ENCODE results near the gene ELAC2. TPM values are rescaled to one million over a fixed set of nuclear protein-coding genes. Genes with fewer than 3 reads are reported as not detected.

Gene ELAC2
- total RNA-seq, 1 donor = 41.6 TPM

- peaks cover 59% of the 10 kb centered on the region for H3K36me3 ChIP-seq (ENCODE audit: insufficient read depth, low read length)
- no peaks in the 10 kb centered on the region for H3K27me3 ChIP-seq (ENCODE audit: insufficient read depth, low read length)
- H3K4me2 ChIP-seq (ENCODE audit: insufficient read depth, low read length) = no peak overlapping the region
Observed at GRCh38 chr17:12990926-12991325, 26.9 kb downstream of the ELAC2 start.

GRCh38 chr17:12990041-12990808, 27.6 kb downstream of the ELAC2 start:
- Histone ChIP-seq H3K4me1 (ENCODE audit: insufficient read depth, low read length) (peaks cover 15% of the 10 kb centered on the region), H3K36me3 (ENCODE audit: insufficient read depth, low read length) (peaks cover 52% of the 10 kb centered on the region), H3K4me3 (ENCODE audit: insufficient read depth, low read length) (no peak overlapping the region), H3K79me2 (ENCODE audit: insufficient read depth, low read length) (no peaks in the 10 kb centered on the region), H2AFZ (ENCODE audit: low read length) (no peak overlapping the region), H3K27ac (ENCODE audit: low read depth, low read length) (no peak overlapping the region), H3K9me3 (ENCODE audit: low read depth, low read length) (no peaks in the 10 kb centered on the region), H3K27me3 (ENCODE audit: insufficient read depth, low read length) (no peaks in the 10 kb centered on the region), H3K4me2 (ENCODE audit: insufficient read depth, low read length) (no peak overlapping the region), H4K20me1 (ENCODE audit: insufficient read depth, low read length) (no peaks in the 10 kb centered on the region)
- TF ChIP-seq, protein P1, sequence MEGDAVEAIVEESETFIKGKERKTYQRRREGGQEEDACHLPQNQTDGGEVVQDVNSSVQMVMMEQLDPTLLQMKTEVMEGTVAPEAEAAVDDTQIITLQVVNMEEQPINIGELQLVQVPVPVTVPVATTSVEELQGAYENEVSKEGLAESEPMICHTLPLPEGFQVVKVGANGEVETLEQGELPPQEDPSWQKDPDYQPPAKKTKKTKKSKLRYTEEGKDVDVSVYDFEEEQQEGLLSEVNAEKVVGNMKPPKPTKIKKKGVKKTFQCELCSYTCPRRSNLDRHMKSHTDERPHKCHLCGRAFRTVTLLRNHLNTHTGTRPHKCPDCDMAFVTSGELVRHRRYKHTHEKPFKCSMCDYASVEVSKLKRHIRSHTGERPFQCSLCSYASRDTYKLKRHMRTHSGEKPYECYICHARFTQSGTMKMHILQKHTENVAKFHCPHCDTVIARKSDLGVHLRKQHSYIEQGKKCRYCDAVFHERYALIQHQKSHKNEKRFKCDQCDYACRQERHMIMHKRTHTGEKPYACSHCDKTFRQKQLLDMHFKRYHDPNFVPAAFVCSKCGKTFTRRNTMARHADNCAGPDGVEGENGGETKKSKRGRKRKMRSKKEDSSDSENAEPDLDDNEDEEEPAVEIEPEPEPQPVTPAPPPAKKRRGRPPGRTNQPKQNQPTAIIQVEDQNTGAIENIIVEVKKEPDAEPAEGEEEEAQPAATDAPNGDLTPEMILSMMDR (IDR thresholded peaks at IDR 0.05; ENCODE audit: extremely low read depth, low read depth, low read length) = no peak
- peak; percentile 18 for DNase-seq (ENCODE audit: insufficient read length, low spot score, missing footprints)

More at GRCh38 chr17:12990926-12991325, 26.9 kb downstream of the ELAC2 start:
- H3K4me1 ChIP-seq (ENCODE audit: insufficient read depth, low read length) = peaks cover 8% of the 10 kb centered on the region
- no peaks in the 10 kb centered on the region for H3K9me3 ChIP-seq (ENCODE audit: low read depth, low read length)
- H3K27ac ChIP-seq (ENCODE audit: low read depth, low read length) = no peak overlapping the region
- no peak overlapping the region for H3K4me3 ChIP-seq (ENCODE audit: insufficient read depth, low read length)
- H4K20me1 ChIP-seq (ENCODE audit: insufficient read depth, low read length) = no peaks in the 10 kb centered on the region
- no peaks in the 10 kb centered on the region for H3K79me2 ChIP-seq (ENCODE audit: insufficient read depth, low read length)
- TF ChIP-seq, protein P1 (IDR thresholded peaks at IDR 0.05; ENCODE audit: extremely low read depth, low read depth, low read length) = no peak
- no peak for DNase-seq (ENCODE audit: insufficient read length, low spot score, missing footprints)
- no peak overlapping the region for H2AFZ ChIP-seq (ENCODE audit: low read length)

DNA sequence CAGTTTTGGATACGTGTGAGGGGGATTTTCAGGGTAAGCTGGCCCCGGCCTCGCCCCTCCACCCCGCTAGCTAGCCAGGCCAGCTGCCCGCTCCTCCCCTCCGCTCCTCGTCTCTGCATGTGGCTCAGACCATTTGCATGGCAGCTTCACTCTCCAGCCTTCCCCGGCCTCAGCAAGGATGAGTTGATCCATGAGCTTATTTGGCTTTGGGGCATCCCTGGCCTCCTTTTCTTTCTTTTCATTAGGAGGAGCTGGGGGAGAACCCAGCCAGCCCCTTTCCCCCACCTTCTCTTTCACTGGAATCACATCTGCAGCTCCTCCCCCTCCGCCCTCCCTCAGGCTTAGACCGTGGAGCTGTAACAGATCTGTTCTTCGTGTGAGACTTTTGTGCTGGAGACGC, 30.7 kb downstream of the ELAC2 start:
- no peak overlapping the region for H3K4me3 ChIP-seq (ENCODE audit: insufficient read depth, low read length)
- H3K4me1 ChIP-seq (ENCODE audit: insufficient read depth, low read length) = peaks cover 33% of the 10 kb centered on the region
- H3K9me3 ChIP-seq (ENCODE audit: low read depth, low read length) = no peaks in the 10 kb centered on the region
- no peak for DNase-seq (ENCODE audit: insufficient read length, low spot score, missing footprints)
- H3K27ac ChIP-seq (ENCODE audit: low read depth, low read length) = no peak overlapping the region
- no peak overlapping the region for H3K4me2 ChIP-seq (ENCODE audit: insufficient read depth, low read length)
- TF ChIP-seq, protein P1 (IDR thresholded peaks at IDR 0.05; ENCODE audit: extremely low read depth, low read depth, low read length) = no peak
- peaks cover 21% of the 10 kb centered on the region for H3K36me3 ChIP-seq (ENCODE audit: insufficient read depth, low read length)
- no peaks in the 10 kb centered on the region for H3K79me2 ChIP-seq (ENCODE audit: insufficient read depth, low read length)
- no peak overlapping the region for H2AFZ ChIP-seq (ENCODE audit: low read length)
- no peaks in the 10 kb centered on the region for H4K20me1 ChIP-seq (ENCODE audit: insufficient read depth, low read length)
- no peaks in the 10 kb centered on the region for H3K27me3 ChIP-seq (ENCODE audit: insufficient read depth, low read length)

DNA sequence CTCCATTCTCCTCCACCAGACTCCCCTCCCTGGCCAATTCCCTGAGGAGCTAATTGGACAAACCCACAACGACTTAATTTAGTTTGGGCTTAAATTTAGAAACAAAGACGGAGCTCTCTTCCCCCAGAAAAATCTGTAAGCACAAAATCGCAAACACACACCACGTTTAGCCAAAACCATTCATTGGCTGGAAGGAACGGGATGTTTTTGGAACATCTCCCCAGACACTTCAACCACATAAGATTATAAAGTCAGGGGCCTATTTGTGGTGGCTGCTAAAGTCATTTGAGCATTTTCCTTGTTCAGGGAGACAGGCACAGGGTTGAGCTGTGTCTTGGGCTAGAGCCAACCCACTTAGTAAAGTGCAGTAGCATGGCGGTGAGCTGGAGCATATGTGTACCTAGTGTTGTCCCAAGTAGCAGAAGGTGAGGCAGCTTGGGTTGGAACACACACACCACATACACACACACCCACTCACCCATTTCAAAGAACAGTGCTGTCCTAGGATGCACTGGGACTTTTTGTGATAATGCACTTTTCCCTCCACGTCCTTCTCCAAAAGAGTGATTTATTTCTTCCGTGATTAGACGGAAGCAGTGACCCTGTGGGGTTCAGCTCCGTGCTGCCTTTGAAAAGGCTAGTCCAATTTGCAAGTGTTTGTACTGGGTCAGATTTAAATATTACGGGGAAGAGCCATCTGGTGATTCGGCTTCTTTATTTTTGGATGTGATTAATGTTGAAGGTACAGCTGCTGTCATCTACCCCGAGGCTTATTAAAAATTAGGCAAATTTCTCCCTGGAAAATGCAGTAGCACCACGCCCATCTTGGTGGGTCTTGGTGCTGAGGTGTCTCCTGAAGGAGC, 32.2 kb downstream of the ELAC2 start:
- Histone ChIP-seq H3K36me3 (ENCODE audit: insufficient read depth, low read length) (peaks cover 6% of the 10 kb centered on the region), H4K20me1 (ENCODE audit: insufficient read depth, low read length) (no peaks in the 10 kb centered on the region), H3K4me3 (ENCODE audit: insufficient read depth, low read length) (peak overlapping the region; percentile 21), H3K27me3 (ENCODE audit: insufficient read depth, low read length) (no peaks in the 10 kb centered on the region), H3K9me3 (ENCODE audit: low read depth, low read length) (no peaks in the 10 kb centered on the region), H3K4me1 (ENCODE audit: insufficient read depth, low read length) (peaks cover 33% of the 10 kb centered on the region), H3K27ac (ENCODE audit: low read depth, low read length) (peak overlapping the region; percentile 76), H3K4me2 (ENCODE audit: insufficient read depth, low read length) (peak overlapping the region; percentile 38), H2AFZ (ENCODE audit: low read length) (no peak overlapping the region), H3K79me2 (ENCODE audit: insufficient read depth, low read length) (no peaks in the 10 kb centered on the region)
- DNase-seq (ENCODE audit: insufficient read length, low spot score, missing footprints) = peak; percentile 80
- TF ChIP-seq, protein P1 (IDR thresholded peaks at IDR 0.05; ENCODE audit: extremely low read depth, low read depth, low read length) = no peak

All from osteoblast (primary cell).